ENCODE results near the gene RC3H1. TPM values are rescaled to one million over a fixed set of nuclear protein-coding genes. Genes with fewer than 3 reads are reported as not detected.

RC3H1 gene
- total RNA-seq, 4 donors from 2014 or later = 19.7 to 26.2 (median 22.9) TPM

DNA sequence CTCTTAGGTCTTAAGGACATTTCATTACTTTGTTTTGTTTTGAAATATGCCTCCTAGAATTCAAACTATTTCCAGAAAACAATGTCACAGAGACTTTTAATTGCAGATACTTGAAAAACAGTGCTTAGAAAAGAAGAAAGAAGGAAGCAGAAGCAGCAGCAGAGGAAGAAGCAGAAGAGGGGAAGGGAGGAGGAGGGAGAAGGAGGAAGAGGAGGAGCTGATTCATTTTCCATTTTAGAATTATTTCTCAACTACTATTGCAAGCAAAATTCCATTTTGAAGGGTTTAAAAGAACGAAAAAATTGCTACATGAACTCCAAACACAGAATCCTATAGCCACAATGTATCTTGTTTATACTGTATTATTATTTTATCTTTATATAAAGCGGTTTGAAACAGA, 13.9 kb downstream of the RC3H1 start:
- no peak for DNase-seq (ENCODE audit: low spot score in 2 of 2)
- no peaks in the 10 kb centered on the region for H3K36me3 ChIP-seq
- H3K4me1 ChIP-seq = peaks cover 0 to 62% (median 23%) of the 10 kb centered on the region in 4 donors
- no peak overlapping the region for H3K4me3 ChIP-seq
- no peaks in the 10 kb centered on the region for H3K9me3 ChIP-seq
- no peak overlapping the region for H3K27ac ChIP-seq
- H3K27me3 ChIP-seq = no peaks in the 10 kb centered on the region
- TF ChIP-seq POLR2A (IDR thresholded peaks at IDR 0.05) = no peak
- TF ChIP-seq EP300 (IDR thresholded peaks at IDR 0.05) = no peak
- TF ChIP-seq, protein P1, sequence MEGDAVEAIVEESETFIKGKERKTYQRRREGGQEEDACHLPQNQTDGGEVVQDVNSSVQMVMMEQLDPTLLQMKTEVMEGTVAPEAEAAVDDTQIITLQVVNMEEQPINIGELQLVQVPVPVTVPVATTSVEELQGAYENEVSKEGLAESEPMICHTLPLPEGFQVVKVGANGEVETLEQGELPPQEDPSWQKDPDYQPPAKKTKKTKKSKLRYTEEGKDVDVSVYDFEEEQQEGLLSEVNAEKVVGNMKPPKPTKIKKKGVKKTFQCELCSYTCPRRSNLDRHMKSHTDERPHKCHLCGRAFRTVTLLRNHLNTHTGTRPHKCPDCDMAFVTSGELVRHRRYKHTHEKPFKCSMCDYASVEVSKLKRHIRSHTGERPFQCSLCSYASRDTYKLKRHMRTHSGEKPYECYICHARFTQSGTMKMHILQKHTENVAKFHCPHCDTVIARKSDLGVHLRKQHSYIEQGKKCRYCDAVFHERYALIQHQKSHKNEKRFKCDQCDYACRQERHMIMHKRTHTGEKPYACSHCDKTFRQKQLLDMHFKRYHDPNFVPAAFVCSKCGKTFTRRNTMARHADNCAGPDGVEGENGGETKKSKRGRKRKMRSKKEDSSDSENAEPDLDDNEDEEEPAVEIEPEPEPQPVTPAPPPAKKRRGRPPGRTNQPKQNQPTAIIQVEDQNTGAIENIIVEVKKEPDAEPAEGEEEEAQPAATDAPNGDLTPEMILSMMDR (IDR thresholded peaks at IDR 0.05) = no peak
- 90 to 91% methylated on average over 2 of the region's 2 CpGs for WGBS, 2 donors

DNA sequence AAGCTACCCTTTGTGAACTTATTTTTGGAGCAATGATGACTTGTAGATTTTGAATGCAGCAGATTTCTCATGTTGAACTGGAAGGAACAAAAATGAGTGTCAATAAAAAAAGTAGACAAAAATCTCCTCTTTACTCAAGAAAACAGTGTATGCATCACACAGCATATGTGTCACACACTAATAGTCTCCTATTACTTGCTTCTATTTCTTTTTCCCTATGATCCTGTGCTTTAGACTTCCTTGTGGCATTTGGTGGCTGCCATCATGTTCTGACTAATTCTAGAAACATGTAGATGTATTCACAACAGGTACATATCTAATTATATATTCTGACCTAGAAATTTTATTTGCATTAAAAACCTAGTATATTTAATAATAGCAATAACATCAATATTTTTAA, 14.3 kb downstream of the RC3H1 start:
- no peak overlapping the region for H3K4me3 ChIP-seq
- no peaks in the 10 kb centered on the region for H3K27me3 ChIP-seq
- no peaks in the 10 kb centered on the region for H3K9me3 ChIP-seq
- H3K36me3 ChIP-seq = no peaks in the 10 kb centered on the region
- peaks cover 0 to 66% (median 23%) of the 10 kb centered on the region in 4 donors for H3K4me1 ChIP-seq
- DNase-seq (ENCODE audit: low spot score in 2 of 2) = no peak
- TF ChIP-seq POLR2A (IDR thresholded peaks at IDR 0.05) (no peak), EP300 (IDR thresholded peaks at IDR 0.05) (no peak)
- TF ChIP-seq, protein P1 (IDR thresholded peaks at IDR 0.05) = no peak
- no peak overlapping the region for H3K27ac ChIP-seq

DNA sequence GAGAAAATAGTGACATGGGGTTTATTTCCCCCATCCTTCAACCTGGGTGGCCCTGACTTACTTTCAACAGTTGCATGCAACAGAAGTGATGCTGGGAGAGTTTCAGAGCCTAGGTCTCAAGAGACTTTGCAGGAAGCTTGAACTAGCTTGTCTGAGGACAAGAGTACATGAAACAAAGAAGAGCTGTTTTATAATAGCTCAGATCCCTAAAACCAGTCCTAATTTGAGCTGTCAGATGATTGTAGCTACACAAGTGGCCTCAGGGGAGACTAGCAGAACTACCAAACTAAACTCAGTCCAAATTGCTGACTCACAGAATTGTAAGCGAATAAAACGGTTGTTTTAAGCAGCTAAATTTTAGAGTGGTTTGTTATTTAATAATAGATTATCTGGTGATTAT, 17.1 kb downstream of the RC3H1 start:
- H3K9me3 ChIP-seq = no peaks in the 10 kb centered on the region
- 9 to 13% methylated on average over 2 of the region's 2 CpGs for WGBS, 2 donors
- peak overlapping the region in 2 of 4 donors; percentile 61 to 62 for H3K27ac ChIP-seq
- no peaks in the 10 kb centered on the region for H3K36me3 ChIP-seq
- H3K27me3 ChIP-seq = no peaks in the 10 kb centered on the region
- peak in 1 of 2 donors; percentile 22 for DNase-seq (ENCODE audit: low spot score in 2 of 2)
- peak in 1 of 2 donors; percentile 42 for TF ChIP-seq EP300 (IDR thresholded peaks at IDR 0.05)
- TF ChIP-seq POLR2A (IDR thresholded peaks at IDR 0.05) = no peak
- peaks cover 0 to 76% (median 29%) of the 10 kb centered on the region in 4 donors for H3K4me1 ChIP-seq
- H3K4me3 ChIP-seq = no peak overlapping the region

DNA sequence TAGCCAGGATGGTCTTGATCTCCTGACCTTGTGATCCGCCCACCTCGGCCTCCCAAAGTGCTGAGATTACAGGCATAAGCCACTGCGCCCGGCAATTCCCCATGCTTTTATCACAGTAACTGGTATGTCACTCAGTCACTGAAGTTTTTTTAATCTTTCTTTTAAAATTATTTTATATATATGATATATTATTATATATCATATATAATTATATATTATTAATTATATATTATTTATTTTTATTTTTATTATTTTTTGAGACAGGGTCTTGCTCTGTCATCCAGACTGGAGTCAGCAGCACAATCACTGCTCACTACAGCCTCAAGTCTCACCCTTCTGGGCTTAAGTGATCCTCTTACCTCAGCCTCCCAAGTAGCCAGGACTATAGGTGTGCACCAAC, 18.3 kb downstream of the RC3H1 start:
- Histone ChIP-seq H3K36me3 (no peaks in the 10 kb centered on the region), H3K4me3 (no peak overlapping the region), H3K9me3 (no peaks in the 10 kb centered on the region), H3K4me1 (peaks cover 0 to 74% (median 25%) of the 10 kb centered on the region in 4 donors), H3K27me3 (no peaks in the 10 kb centered on the region), H3K27ac (peak overlapping the region in 2 of 4 donors; percentile 61 to 62)
- WGBS, 2 donors = 91 to 99% methylated on average over 4 of the region's 4 CpGs
- TF ChIP-seq, protein P1 (IDR thresholded peaks at IDR 0.05) = no peak
- TF ChIP-seq EP300 (IDR thresholded peaks at IDR 0.05) (no peak), POLR2A (IDR thresholded peaks at IDR 0.05) (no peak)
- DNase-seq (ENCODE audit: low spot score in 2 of 2) = no peak

DNA sequence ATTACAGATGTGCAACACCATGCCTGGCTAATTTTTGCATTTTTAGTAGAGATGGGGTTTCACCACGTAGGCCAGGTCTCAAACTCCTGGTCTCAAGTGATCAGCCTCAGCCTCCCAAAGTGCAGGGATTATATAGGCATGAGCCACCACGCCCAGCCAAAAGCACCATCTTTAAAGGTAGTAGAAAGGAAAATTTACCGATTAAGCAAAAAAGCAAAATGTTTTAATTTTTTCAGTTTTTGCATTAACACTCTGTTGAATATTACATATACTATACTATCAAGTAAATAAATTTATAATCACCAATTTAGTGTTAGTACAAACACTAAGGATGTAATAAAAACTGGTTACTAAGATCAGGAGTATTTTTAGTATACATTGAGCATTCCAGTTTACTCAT, 20.6 kb downstream of the RC3H1 start:
- TF ChIP-seq POLR2A (IDR thresholded peaks at IDR 0.05) (no peak), EP300 (IDR thresholded peaks at IDR 0.05) (no peak)
- TF ChIP-seq, protein P1 (IDR thresholded peaks at IDR 0.05) = no peak
- DNase-seq (ENCODE audit: low spot score in 2 of 2) = no peak
- peaks cover 0 to 5% (median 0%) of the 10 kb centered on the region in 3 donors for H3K36me3 ChIP-seq
- H3K4me1 ChIP-seq = peaks cover 0 to 79% (median 21%) of the 10 kb centered on the region in 4 donors
- H3K4me3 ChIP-seq = no peak overlapping the region
- H3K27ac ChIP-seq = no peak overlapping the region
- no peaks in the 10 kb centered on the region for H3K27me3 ChIP-seq
- H3K9me3 ChIP-seq = no peaks in the 10 kb centered on the region
- WGBS, 2 donors = 70 to 82% methylated on average over 3 of the region's 3 CpGs

DNA sequence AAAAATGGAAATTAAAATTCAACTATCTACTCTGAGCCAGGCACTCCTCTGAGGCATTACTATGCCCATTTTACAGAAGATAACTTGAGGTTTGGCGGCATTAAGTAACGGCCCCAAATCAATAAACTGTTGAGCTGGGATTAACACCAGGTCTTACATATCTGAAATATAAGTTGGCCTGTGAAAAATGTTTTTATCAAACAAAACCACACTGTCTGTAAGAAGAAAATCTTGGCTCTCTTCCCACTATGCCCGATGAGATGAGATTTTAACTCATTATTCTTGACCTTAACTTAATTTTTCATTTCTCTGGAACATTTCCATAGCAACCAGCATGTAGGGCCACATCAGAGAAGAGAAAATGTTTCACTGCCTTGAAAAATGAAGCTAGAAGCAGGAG, 21.8 kb downstream of the RC3H1 start:
- no peak overlapping the region for H3K27ac ChIP-seq
- TF ChIP-seq, protein P1 (IDR thresholded peaks at IDR 0.05) = no peak
- TF ChIP-seq POLR2A (IDR thresholded peaks at IDR 0.05) (no peak), EP300 (IDR thresholded peaks at IDR 0.05) (no peak)
- WGBS, 2 donors = 36 to 38% methylated on average over 3 of the region's 3 CpGs
- peaks cover 0 to 8% (median 0%) of the 10 kb centered on the region in 3 donors for H3K36me3 ChIP-seq
- no peaks in the 10 kb centered on the region for H3K9me3 ChIP-seq
- DNase-seq (ENCODE audit: low spot score in 2 of 2) = no peak
- no peak overlapping the region for H3K4me3 ChIP-seq
- H3K4me1 ChIP-seq = peaks cover 0 to 67% (median 12%) of the 10 kb centered on the region in 4 donors
- no peaks in the 10 kb centered on the region for H3K27me3 ChIP-seq
